Activated CD4-positive, alpha-beta T cell treated with anti-CD3 and anti-CD28 coated beads for 24 hours (primary cell): Measurements from ENCODE around the gene ULK3.

Experiments
- DNase-seq, 2 donors: peaks; one replicate each; pipeline ENCODE4 v3.0.0-alpha.2; 2020; ENCODE audit warnings: low read depth in 2 of 2

ULK3 gene

DNA sequence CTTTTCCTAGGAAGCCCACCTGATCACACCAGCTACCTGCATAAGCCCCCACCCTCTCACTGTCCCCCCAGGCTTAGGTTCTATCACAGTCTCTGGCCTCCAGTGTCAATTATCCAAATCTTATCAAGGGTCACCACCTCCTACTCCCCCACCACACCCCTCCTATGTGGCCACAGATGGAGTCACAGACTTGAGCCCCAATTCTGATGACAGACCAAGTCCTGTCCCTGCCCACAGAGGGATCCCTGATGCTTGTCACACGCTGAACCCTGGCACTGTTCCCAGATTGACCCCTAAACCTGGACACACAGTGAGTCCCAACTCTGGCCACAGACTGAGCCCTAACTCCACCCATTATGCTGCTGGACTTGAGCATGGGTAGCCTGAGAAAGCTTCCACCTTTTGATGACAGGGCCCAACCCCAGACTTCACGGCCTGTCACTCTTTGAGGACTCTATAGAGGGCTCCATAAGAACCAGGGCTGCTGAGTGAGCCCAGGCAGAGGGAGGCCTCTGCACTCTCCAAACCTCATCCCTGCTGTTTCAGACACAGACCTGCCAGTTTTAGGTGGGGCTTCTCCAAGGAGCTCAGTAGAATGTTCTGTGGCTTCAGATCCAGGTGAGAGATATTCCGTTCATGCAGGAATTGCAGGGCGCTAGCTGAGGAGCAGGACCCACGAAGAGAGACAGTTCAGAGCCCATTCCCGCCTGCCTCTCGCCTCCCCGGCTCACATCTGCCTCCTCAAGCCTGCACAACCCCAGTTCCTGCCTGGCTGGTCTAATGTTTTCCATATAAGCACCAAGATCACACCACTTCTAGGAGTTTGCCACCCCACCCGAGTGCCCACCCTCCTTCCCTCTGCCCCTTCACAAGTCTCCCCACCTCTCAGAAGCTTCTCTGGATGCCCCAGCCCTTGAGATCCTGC, 1.8 kb downstream of the ULK3 start:
- no peak for DNase-seq

DNA sequence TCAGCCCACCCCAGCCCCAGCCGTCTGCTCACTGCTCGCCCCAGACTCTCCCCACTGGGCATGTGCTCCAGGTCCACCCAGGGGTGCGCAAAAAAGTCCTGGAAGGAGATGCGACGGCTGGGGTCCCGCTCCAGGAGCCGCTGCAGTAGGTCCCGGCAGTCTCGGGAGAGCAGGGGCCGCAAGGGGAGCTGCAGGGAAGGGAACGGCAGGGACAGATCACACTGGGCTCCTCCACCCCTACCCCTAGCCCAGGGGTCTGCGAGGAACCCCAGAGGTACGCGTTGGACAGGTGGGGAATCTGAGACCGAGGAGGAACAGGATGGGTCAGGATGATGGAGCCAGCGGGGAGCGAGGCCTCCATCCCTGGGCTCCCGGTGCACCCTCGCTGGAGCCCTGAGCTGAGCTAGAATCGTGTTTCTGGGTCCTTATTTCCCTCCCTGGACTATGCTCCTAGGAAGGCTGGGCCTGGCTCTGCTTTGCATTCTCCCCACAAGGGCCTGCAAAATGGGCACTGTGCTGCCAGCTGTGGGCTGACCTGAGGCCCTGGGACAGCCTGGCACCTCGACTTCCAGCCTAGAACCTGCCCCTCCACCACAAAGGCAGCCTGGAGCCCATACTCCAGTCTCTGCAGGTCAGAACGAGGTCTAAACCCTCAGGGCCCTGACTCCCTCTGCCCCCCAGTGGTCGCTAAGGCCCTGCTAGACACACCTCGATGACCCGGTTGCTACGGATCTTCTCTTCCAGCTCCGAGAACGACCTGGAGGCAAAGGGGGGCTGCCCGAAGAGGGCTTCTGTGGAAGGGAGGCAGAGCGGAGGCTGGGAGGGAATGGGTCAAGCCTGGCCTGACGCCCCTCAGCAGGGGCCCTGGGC, 3.2 kb downstream of the ULK3 start:
- no peak for DNase-seq

DNA sequence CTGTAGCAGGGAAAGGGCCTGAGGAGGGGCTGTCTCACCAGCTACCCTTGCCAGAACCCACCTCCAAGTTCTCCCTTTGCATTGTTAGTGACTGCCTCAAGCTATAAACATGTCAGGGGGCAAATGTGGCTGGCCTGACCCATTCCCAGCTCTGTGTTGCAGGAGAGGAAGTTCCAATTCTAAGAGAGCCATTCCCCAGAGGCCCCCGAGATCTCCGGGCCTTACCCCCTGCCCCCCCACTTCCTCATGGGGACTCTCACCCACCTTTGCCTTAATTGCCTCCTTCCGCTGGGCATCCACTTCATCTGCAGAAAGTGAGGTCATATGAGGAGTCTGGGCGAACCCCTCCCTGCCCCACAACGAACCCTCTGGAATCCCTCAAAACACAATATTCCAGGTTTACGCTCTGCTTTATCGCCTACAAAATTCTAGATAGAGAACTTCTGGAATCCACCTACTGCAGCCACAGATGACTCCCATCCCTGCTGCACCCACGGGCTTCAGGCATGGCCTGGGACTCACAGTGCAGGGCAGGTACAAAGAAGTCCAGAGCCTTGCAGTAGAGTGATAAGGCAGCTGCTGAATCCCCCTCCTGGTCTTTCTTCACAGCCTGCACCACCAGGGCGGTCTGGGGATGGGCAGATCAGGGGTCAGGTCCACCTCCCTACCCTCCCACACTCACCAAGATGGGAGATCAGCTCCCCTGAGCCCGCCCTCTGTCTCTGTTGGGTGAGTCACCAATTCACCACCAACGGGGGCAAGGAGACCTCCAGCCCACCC, 4.0 kb downstream of the ULK3 start:
- no peak for DNase-seq

DNA sequence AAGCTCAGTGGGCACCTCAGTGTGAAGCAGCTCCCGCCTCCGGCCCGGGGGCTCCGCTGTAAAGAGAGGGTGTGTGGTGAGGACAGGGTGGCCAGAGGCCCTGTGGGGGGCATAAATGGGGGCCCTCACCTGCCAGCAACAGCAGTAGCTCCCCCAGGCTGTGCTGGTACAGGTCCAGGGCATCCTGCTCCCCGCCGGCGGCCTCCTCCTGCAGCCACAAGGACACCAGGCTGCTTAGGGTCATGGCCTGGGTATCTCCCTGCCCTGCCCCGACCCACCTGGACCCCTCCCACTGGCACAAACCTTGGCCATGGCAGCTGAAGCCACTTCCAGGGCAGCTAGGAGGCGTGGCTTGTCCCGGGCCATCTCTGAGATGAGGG, 4.8 kb downstream of the ULK3 start:
- DNase-seq, result no peak

DNA sequence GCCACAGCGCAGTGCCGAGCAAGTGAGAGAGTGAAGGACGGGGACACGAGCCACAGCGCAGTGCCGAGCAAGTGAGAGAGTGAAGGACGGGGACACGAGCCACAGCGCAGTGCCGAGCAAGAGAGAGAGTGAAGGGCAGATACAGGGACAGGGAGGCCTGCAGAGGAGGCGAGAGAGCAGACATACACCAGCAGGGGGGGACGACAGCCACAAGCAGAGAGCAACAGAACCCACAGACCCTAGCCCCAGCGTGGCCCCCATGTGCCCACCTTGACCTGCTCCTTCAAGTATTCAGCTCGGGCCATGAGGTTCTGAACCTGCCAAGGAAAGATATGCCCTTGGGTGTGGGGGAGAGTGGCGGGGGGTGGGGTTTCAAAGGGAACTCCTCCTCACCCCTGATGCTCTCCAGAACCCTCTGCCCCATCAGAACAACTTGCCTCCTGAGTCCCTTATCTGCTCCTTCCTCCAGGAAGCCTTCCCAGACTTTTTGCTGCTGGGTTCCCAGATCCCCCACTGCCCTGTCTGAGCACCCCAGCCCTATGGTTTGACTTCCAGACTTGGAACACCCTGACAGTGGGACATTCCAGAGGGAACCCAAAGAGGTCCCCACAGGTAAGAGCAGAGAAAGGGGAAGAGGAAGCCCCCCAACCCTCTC, 5.3 kb downstream of the ULK3 start:
- DNase-seq, result no peak

DNA sequence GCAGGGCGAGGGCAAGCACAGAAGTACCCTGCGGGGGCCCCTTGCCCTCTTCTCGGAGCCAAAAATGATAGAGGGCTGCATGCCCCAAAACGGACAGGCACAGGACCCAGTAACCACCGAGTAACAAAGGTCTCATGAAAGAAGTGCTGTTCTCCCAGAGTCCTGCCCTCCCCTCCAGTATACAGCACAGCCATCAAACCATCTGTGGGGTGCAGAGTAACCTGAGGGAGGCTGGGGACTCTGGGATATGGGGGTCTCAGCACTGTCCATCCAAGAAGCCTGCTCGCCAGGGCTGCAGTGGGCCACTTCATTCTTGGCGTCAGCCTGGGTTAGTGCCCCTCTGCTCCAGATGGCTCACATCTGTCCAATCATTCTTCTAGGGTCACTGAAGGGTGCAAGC, 6.1 kb downstream of the ULK3 start:
- no peak for DNase-seq

DNA sequence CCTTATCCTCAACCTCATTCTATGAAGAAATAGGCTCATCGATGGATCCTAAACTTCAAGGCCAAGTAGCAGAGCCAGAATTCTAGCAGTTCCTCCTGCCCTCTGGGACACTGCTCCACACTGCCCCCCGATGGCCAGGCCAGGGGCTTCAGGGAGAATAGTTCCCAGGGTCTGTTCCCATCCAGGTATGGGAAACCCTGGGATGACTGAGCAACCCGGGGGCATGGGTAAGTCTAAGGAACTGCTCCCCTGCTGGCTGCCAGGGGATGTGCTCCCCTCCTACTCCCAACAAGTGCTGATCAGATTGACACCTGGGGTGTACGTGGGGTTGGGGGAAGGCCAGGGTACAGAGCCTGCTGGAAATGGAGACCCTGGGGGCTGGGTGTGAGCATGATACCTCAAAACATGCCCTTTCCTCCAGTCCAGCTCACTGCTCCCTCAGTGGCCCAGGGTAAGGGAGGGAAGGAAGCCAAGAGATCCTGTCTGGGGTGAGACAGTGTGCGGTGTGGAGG, 7.6 kb downstream of the ULK3 start:
- peak; percentile 29 to 31 for DNase-seq

DNA sequence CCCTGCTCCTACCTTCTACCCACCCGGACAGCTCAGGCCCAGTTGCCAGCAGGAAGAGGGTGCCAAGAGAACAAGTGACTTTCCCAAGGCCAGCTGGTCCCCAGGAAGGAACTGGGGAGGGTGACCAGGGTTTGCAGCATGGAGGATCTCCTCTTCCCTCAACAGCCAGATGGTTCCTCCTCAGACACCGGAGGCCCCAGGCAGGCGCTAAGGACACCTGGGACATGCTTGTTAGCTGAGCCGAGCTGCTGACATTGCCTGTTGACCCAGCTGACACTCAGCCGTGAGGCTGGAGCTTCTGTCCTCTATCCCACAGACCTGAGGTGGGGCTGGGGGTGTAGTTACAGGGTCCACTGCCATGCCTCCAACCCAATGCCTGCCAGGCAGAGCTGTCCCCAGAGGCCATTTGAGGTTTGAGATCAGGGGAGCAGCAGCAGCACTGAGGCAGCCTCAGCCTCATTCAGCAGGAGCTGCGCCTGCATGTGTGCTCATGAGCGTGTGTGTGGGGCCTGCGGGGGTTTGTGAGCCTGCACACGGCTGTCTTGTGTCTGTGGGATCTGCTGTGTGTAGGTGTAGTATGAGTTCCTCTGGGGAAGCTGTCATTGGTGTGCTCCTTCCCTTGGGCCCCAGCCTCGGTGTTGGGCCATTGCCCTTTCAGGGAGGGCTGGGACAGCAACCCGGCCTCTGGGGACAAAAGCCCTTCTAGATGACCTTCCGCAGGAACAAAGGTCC, 9.4 kb downstream of the ULK3 start:
- DNase-seq, result no peak

DNA sequence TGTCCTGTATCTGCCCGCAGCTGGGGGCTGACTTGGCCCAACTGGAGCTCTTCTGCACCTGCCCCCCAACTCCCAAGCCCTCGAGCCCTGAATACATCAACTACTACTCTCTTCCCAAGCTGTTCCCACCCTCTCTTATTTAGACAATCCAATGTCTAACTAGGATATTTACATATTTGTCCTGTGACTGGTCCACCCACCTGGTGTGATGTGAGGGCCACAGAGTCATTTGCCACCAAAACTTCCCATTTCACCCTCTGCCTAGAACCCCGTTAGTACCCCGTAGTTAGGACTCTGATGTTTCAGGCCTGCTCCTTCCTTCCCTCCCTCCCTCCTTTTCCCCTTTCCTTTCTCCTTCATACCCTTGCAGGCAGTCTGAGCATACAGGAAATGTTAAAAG, 10.1 kb downstream of the ULK3 start:
- DNase-seq, result no peak

DNA sequence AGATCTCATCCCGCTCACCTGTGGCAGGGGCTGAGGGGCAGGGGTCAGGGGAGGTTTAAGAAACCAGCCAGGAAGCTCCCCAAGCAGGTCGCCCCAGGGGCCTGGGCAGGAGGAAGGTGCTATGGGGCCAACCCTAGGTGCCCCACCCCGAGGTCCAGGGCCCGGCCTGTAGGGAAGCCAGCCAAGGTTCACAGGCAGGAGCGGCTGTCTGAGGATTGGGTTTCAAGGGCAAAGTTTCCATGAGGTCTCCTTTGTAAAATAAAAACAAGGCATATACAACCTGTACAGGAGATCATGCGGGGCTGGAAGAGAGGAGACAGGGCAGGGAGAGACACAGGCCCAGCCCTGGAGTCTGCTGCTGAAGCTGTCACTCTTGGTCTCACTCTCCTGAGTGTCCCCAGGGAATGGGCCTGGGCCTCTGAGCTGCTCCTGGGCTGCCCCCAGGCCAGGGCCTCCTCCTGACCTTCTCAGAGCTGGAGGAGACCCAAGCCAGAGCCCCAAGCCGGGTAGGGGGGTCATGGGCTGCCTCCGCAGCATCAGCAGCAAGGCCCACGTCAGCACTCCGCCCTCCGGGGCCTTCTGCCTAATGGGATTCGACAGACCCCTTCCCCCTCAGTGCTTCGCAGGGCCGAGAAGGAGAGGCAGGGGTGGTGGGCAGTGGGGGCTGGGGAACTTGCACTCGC, 11.0 kb downstream of the ULK3 start:
- no peak for DNase-seq

DNA sequence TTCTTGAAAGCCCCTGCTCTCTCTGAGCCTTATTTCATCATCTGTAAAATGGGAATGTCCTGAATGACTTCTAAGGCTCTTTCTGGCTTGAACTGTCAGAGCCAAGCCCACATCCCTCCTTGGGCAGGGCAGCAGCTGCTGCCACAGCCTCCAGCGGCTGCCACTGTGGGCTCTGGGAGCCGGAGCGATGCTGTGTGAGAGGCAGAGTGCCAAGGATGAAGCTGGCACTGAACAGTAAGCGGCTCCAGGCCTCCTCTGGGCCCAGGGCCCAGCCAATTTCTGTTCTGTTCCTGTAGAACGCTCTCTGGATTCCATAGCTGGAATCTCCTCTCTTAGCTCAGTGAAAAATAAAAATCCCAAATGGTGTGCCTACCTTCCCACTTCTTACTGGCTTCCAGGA, 12.1 kb downstream of the ULK3 start:
- no peak for DNase-seq

DNA sequence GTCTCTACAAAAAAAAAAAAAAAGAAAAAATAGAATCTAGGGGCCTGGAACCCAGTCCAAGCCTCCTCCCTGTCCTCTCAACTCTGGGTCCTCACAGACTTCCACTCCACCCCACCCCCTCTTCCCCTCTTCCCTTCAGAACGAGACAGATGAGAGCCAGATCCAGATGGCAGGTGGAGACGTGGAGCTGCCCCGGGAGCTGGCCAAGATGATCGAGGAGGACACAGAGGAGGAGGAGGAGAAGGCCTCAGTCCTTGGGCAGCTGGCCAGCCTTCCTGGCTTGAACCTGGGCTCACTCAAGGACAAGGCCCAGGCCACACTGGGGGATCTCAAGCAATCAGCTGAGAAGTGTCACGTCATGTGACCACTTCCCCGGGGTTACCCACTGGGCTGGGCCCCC, 13.0 kb downstream of the ULK3 start:
- DNase-seq, result no peak

DNA sequence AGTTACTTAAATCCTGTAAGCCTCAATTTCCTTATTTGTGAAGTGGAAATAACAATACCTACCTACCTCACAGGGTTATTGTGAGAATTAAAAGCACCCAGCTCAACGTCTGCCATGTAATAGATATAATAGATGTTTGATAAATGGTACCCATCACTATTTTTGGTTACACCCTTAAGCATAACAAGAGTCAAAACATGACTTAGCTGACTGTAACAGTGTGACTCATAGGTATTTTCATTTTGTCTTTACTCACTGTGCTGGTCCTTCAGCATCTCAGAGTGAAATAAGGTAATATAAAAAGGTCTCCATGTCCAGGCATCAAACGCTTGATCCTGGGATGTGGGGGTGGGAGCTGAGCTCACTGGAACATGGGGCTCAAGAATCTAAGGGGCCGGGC, 13.5 kb downstream of the ULK3 start:
- no peak for DNase-seq

DNA sequence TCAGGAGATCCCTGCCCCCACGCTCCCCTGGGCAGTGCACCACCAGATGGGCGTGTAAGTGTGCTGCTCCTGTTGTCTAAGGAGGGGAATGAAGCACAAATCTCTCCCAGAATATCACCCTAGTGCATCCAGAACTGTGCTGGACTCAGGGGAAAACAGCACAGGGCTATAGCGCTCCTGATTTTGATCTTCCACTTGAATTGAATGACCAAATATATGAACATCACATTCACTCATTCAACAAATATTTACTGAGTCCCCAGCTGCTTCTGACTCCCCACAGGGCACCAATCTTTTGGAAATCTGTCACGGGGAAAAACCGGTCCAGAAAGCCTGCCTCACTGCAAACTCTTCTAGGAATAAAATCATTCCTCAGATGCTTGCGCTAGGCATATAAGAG, 14.1 kb downstream of the ULK3 start:
- DNase-seq, result no peak

DNA sequence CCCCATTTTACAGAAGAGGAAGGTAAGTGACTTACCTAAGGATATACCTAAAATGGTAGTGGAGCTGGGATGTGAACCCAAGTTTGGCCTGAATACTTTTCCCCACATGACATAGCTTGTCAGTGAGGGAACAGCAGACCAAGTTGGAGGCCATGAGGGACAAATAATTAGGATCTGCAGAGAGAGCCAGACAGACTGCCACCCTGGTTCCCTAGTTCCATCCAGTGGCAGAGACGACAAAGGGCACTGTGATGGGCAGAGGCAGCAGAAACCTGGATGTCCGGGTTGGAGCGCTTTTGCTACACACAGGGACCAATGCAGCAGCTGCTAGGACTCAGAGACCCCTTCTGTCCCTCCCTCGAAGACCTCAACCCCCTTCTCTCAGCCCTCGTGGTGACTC, 15.3 kb downstream of the ULK3 start:
- DNase-seq, result no peak

DNA sequence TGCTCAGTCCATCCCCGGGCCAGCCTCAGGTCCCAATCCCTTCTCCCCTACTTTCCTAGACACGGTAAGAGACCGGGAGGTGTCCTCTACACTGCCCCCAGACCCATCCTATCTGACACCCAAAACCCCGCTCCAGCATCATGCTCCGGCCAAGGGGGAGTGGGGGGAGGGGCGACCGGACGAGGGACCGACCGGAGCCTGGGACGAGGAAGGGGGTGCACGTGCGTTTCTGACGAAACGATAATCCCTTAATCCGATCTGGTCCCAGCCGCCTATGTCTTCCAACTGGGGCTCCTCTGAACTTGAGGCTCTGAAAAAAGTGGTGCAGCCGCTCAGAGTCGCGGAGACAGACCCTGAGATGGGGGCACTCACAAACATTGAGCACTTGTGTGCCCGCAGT, 16.0 kb downstream of the ULK3 start:
- no peak for DNase-seq

DNA sequence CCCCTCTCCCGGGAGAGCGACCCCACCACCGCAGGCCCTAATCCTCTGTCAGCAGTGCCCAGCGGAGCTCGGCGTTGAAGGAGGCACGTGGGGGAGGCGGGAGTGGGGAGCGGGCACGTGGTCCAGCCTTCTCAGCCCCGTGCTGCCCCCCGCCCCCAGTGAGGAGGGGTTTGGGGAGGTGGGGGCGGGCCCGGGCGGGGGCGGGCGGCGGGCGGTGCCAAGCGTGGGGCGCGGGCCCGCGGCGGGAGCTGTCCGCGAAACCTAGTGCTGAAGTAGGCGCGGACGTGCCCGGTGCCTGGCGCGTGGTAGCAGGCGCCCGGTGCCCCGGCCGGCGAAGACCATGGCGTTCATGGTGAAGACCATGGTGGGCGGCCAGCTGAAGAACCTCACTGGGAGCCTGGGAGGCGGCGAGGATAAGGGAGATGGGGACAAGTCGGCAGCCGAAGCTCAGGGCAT, 16.6 kb downstream of the ULK3 start, which contains the start of gene CPLX3:
CPLX3 (plus strand) TSS at position 264 of the 456 bp plus-strand sequence; CDS start at position 341, 77 bp downstream.
- DNase-seq, result peak; percentile 16 to 39

DNA sequence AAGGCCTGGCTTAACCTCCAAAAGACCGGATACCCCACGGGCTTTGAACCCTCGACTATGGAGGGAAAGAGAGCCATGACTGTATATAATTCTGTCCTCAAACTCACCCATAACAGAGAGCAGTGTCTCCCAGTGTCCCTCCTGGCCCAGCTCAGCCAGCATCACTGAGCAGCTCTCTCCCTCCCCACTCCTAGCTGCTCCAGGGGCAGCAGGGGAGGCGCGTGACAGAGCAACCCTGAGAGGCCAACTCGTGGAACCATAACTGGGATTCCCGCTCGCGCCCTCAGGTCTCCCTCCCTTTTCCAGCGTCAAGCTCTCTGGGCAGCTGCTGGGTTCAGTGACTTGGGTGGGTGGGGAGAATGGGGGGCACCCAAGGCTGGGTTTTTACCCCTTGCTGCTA, 17.1 kb downstream of the ULK3 start:
- no peak for DNase-seq

DNA sequence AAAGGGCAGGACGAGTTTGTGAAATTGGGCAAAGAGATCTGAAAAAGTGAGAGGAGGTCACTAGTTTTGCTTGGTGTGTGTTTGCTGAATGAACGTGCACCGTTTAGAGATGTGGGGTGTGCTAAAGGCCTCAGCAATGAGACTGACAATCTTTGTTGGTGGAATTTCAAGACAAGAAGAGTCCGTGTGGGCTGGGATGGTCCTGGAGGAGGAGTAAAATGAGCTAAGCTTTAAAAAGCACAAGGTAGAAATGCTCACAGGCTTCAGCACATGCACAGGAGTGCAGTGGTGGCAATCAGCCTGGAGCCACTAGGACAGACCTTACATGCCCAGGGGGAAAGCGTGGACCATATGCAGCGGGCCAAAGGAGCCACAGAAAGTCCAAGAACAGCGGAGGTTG, 18.0 kb downstream of the ULK3 start:
- DNase-seq, result no peak

DNA sequence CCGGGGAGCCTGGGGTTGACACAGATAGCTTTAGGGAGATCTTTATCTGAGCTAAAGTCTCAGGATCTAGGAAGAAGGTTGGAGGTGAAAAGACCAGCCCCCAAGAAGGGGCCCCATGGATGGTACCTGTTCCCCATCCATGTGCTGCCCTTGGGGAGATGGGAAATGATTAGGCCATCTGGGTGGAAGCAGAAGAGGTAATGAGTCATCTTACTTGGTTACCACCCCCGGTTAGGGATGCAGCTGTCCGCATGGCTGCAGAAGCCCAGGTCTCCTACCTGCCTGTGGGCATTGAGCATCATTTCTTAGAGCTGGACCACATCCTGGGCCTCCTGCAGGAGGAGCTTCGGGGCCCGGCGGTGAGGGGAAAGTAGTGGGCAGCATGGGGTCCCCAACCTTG, 19.6 kb downstream of the ULK3 start:
- no peak for DNase-seq
